DMS114 treated with DMSO at 0.1 percent for 48 hours (cell line): ENCODE results near the gene AXIN1.

Experiments
- DNase-seq: peaks from one replicate; lab custom pipeline; 2025; ENCODE audit not compliant: unreplicated experiment; lab: John Stamatoyannopoulos, UW

The AXIN1 gene

GRCh38 chr16:305916-306626, 46.5 kb downstream of the AXIN1 start:
- DNase-seq: no peak

GRCh38 chr16:303760-304505, 48.6 kb downstream of the AXIN1 start:
- DNase-seq: no peak

GRCh38 chr16:301950-302349, 50.6 kb downstream of the AXIN1 start:
- no peak for DNase-seq

DNA sequence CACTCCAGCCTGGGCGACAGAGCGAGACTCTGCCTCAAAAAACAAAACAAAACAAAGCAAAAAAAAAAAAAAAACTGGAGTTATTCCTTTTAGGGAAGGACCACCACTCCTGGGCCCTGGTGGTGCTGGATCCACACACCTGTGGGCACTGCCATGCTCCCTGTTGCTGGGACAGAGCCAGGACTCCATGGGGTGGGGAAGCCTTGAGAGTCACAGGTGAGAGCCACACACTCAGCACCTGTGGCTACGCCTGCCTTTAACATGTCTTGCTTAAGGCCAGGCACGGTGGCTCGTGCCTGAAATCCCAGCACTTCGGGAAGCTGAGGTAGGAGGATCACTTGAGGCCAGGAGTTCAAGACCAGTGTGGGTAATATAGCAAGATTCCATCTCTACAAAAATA, 51.3 kb downstream of the AXIN1 start:
- no peak for DNase-seq

DNA sequence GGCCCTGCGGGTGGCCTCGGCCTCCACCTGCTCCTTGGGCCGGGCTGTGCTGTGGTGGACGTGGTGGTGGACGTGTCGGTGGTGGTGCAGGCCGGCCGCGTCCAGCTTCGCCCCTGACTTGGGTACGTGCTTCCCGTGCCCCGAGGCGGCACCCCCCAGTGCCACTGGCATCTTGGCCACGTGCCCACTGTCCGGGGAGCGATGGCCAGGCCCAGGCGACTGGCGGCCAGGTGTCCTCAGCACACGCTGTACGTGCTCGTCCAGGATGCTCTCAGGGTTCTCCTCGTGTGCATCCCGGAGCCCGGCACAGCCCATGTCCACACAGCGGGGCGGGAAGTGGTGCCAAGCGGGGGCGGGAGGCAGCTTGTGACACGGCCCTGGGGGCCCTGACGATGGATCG, 54.7 kb downstream of the AXIN1 start:
- DNase-seq: no peak

GRCh38 chr16:296806-297510, 55.6 kb downstream of the AXIN1 start:
- no peak for DNase-seq

- DNase-seq: no peak
Measured at GRCh38 chr16:296276-296675, 56.2 kb downstream of the AXIN1 start.

DNA sequence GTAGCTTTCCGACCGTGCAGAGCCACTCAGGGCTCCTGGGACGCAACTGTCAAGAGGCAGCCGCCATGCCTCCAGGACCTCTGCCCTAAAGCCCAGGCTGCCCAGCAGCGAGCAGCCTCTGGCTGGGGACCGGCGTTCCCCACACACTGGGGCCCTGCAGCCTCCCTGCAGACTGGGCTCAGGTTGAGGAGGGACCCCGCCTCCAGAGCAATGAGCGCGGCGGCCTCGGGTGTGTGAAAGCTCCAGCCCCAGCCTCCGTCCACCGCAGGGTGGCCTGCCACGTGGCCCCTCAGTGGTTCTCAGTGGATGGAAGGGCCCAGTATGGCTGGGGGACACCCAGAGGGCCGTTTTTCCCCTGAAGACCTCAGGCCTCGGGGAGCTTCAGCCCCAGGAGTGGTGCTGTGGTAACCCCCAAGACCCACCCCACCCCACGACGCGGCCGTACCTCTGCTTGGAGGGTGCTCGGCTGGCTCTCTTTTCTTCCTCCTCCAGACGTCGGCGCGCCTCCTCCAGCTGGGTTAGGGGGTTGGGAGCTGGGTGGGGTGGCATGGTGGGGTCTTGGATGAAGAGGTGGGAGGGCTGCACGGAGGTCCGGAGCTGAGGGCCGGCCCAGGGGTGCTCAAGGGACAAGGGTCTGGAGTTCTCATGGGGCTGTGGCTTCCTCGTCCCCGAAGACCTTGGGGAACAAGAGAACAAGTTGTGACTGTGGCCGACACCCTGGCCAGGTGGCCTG, 59.3 kb downstream of the AXIN1 start:
- no peak for DNase-seq

GRCh38 chr16:291539-291938, 61.0 kb downstream of the AXIN1 start:
- no peak for DNase-seq

GRCh38 chr16:290681-291405, 61.7 kb downstream of the AXIN1 start:
- DNase-seq: no peak

GRCh38 chr16:290015-290680, 62.4 kb downstream of the AXIN1 start:
- no peak for DNase-seq

- no peak for DNase-seq
Measured at GRCh38 chr16:289395-289997, 63.0 kb downstream of the AXIN1 start.

- no peak for DNase-seq
Measured at GRCh38 chr16:287981-288920, 64.3 kb downstream of the AXIN1 start.

GRCh38 chr16:287298-287811, 65.2 kb downstream of the AXIN1 start:
- DNase-seq: no peak

DNA sequence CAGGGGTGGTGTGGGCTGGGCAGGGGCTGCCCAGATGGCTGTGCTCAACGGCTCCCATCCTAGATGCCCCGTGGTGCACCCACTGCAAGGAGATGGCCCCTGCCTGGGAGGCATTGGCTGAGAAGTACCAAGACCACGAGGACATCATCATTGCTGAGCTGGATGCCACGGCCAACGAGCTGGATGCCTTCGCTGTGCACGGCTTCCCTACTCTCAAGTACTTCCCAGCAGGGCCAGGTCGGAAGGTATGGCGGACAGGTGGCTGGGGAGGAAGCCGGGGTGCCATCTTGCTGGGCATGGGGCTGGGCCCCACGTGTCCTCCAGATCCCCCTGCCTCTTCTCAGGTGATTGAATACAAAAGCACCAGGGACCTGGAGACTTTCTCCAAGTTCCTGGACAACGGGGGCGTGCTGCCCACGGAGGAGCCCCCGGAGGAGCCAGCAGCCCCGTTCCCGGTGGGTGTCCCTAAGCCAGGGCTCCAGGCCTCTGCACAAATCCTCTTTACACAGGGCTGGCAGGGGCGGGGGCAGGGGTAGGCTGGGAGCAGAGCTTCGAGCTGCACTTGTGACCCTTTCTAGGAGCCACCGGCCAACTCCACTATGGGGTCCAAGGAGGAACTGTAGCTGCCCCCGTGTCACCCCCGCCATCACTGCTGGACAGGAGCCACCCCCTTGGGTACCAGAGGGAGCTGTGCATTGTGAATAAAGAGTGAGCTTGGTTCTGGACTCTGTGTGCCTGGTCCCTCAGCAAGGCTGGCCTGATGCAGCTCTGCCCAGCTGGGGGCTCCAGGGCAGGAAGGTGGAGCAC, 65.8 kb downstream of the AXIN1 start:
- no peak for DNase-seq

- no peak for DNase-seq
Measured at GRCh38 chr16:285146-286055, 67.1 kb downstream of the AXIN1 start.
